ENCODE results near the gene HIVEP1.
"Not testable (repeated sequence)": the region's sequence is repeated elsewhere in the genome, so short reads cannot be mapped to it uniquely, and the experiment has no call there.

The HIVEP1 gene

GRCh38 chr6:12092762-12093161 lies 80.7 kb downstream of the HIVEP1 start:
- Mint-ChIP-seq H3K4me1 (peaks cover 7% of the 10 kb centered on the region), H3K4me3 (no peak overlapping the region), H3K36me3 (ENCODE audit: insufficient read depth) (peaks cover 4% of the 10 kb centered on the region), H3K9me3 (no peaks in the 10 kb centered on the region), H3K27me3 (no peaks in the 10 kb centered on the region), H3K27ac (ENCODE audit: low read depth) (no peak overlapping the region)
- DNase-seq (ENCODE audit: low spot score in 2 of 2) (no peak), ATAC-seq (replicated peaks; ENCODE audit: extremely low read depth, poor library complexity, severe bottlenecking) (no peak)

- Mint-ChIP-seq H3K9me3 (no peaks in the 10 kb centered on the region), H3K4me1 (peaks cover 7% of the 10 kb centered on the region)
Measured at GRCh38 chr6:12094689-12095088, 82.6 kb downstream of the HIVEP1 start.

GRCh38 chr6:12096342-12096741 lies 84.2 kb downstream of the HIVEP1 start:
- Mint-ChIP-seq H3K27me3 (no peaks in the 10 kb centered on the region), H3K4me3 (no peak overlapping the region), H3K36me3 (ENCODE audit: insufficient read depth) (peaks cover 1% of the 10 kb centered on the region), H3K27ac (ENCODE audit: low read depth) (no peak overlapping the region), H3K9me3 (no peaks in the 10 kb centered on the region), H3K4me1 (peaks cover 7% of the 10 kb centered on the region)
- ATAC-seq (replicated peaks; ENCODE audit: extremely low read depth, poor library complexity, severe bottlenecking) (no peak), DNase-seq (ENCODE audit: low spot score in 2 of 2) (no peak)

More at GRCh38 chr6:12094689-12095088, 82.6 kb downstream of the HIVEP1 start:
- Mint-ChIP-seq H3K36me3 (ENCODE audit: insufficient read depth) (peaks cover 3% of the 10 kb centered on the region), H3K27me3 (no peaks in the 10 kb centered on the region), H3K27ac (ENCODE audit: low read depth) (no peak overlapping the region), H3K4me3 (no peak overlapping the region)
- ATAC-seq (replicated peaks; ENCODE audit: extremely low read depth, poor library complexity, severe bottlenecking) (no peak), DNase-seq (ENCODE audit: low spot score in 2 of 2) (no peak)

GRCh38 chr6:12097791-12098190 lies 85.7 kb downstream of the HIVEP1 start:
- Mint-ChIP-seq H3K4me1 (peaks cover 7% of the 10 kb centered on the region), H3K27ac (ENCODE audit: low read depth) (no peak overlapping the region), H3K9me3 (no peaks in the 10 kb centered on the region), H3K4me3 (no peak overlapping the region), H3K36me3 (ENCODE audit: insufficient read depth) (no peaks in the 10 kb centered on the region), H3K27me3 (no peaks in the 10 kb centered on the region)
- DNase-seq (ENCODE audit: low spot score in 2 of 2): no peak
- no peak for ATAC-seq (replicated peaks; ENCODE audit: extremely low read depth, poor library complexity, severe bottlenecking)

- no peaks in the 10 kb centered on the region for H3K9me3 Mint-ChIP-seq
- H3K4me3 Mint-ChIP-seq: no peak overlapping the region
- peaks cover 5% of the 10 kb centered on the region for H3K4me1 Mint-ChIP-seq
- no peaks in the 10 kb centered on the region for H3K27me3 Mint-ChIP-seq
- no peak overlapping the region for H3K27ac Mint-ChIP-seq (ENCODE audit: low read depth)
- ATAC-seq (replicated peaks; ENCODE audit: extremely low read depth, poor library complexity, severe bottlenecking) (no peak), DNase-seq (ENCODE audit: low spot score in 2 of 2) (no peak)
- H3K36me3 Mint-ChIP-seq (ENCODE audit: insufficient read depth): no peaks in the 10 kb centered on the region
Measured at GRCh38 chr6:12099623-12100338, 87.7 kb downstream of the HIVEP1 start.

- ATAC-seq (replicated peaks; ENCODE audit: extremely low read depth, poor library complexity, severe bottlenecking): no peak
- H3K9me3 Mint-ChIP-seq: no peaks in the 10 kb centered on the region
- no peak overlapping the region for H3K4me3 Mint-ChIP-seq
Measured at GRCh38 chr6:12101048-12101447, 88.9 kb downstream of the HIVEP1 start.

GRCh38 chr6:12101653-12102312 lies 89.7 kb downstream of the HIVEP1 start:
- Mint-ChIP-seq H3K27me3 (no peaks in the 10 kb centered on the region), H3K36me3 (ENCODE audit: insufficient read depth) (no peaks in the 10 kb centered on the region), H3K9me3 (no peaks in the 10 kb centered on the region), H3K4me1 (no peaks in the 10 kb centered on the region), H3K27ac (ENCODE audit: low read depth) (no peak overlapping the region), H3K4me3 (no peak overlapping the region)
- no peak for DNase-seq (ENCODE audit: low spot score in 2 of 2)
- ATAC-seq (replicated peaks; ENCODE audit: extremely low read depth, poor library complexity, severe bottlenecking): no peak

More at GRCh38 chr6:12101048-12101447, 88.9 kb downstream of the HIVEP1 start:
- Mint-ChIP-seq H3K27me3 (no peaks in the 10 kb centered on the region), H3K4me1 (no peaks in the 10 kb centered on the region), H3K27ac (ENCODE audit: low read depth) (no peak overlapping the region), H3K36me3 (ENCODE audit: insufficient read depth) (no peaks in the 10 kb centered on the region)
- no peak for DNase-seq (ENCODE audit: low spot score in 2 of 2)

GRCh38 chr6:12102350-12102749 lies 90.2 kb downstream of the HIVEP1 start:
- no peaks in the 10 kb centered on the region for H3K36me3 Mint-ChIP-seq (ENCODE audit: insufficient read depth)
- no peak overlapping the region for H3K27ac Mint-ChIP-seq (ENCODE audit: low read depth)
- H3K4me3 Mint-ChIP-seq: no peak overlapping the region
- H3K9me3 Mint-ChIP-seq: no peaks in the 10 kb centered on the region
- H3K4me1 Mint-ChIP-seq: no peaks in the 10 kb centered on the region
- no peak for ATAC-seq (replicated peaks; ENCODE audit: extremely low read depth, poor library complexity, severe bottlenecking)
- DNase-seq (ENCODE audit: low spot score in 2 of 2): no peak
- H3K27me3 Mint-ChIP-seq: no peaks in the 10 kb centered on the region

- Mint-ChIP-seq H3K4me1 (no peaks in the 10 kb centered on the region), H3K9me3 (no peaks in the 10 kb centered on the region), H3K27ac (ENCODE audit: low read depth) (no peak overlapping the region), H3K27me3 (no peaks in the 10 kb centered on the region), H3K4me3 (no peak overlapping the region), H3K36me3 (ENCODE audit: insufficient read depth) (no peaks in the 10 kb centered on the region)
- no peak for ATAC-seq (replicated peaks; ENCODE audit: extremely low read depth, poor library complexity, severe bottlenecking)
- DNase-seq (ENCODE audit: low spot score in 2 of 2): no peak
Measured at GRCh38 chr6:12103158-12103557, 91.0 kb downstream of the HIVEP1 start.

- Mint-ChIP-seq H3K27ac (ENCODE audit: low read depth) (no peak overlapping the region), H3K36me3 (ENCODE audit: insufficient read depth) (peaks cover 2% of the 10 kb centered on the region), H3K4me1 (peaks cover 9% of the 10 kb centered on the region), H3K4me3 (no peak overlapping the region), H3K9me3 (no peaks in the 10 kb centered on the region), H3K27me3 (no peaks in the 10 kb centered on the region)
- DNase-seq (ENCODE audit: low spot score in 2 of 2) (no peak), ATAC-seq (replicated peaks; ENCODE audit: extremely low read depth, poor library complexity, severe bottlenecking) (no peak)
Measured at GRCh38 chr6:12105271-12105670, 93.2 kb downstream of the HIVEP1 start.

GRCh38 chr6:12108376-12108775 lies 96.3 kb downstream of the HIVEP1 start:
- not testable (repeated sequence) for ATAC-seq (replicated peaks; ENCODE audit: extremely low read depth, poor library complexity, severe bottlenecking); H3K36me3 Mint-ChIP-seq (ENCODE audit: insufficient read depth); DNase-seq (ENCODE audit: low spot score in 2 of 2); H3K9me3 Mint-ChIP-seq; H3K4me3 Mint-ChIP-seq; H3K27ac Mint-ChIP-seq (ENCODE audit: low read depth); H3K27me3 Mint-ChIP-seq
- peaks cover 28% of the 10 kb centered on the region for H3K4me1 Mint-ChIP-seq

GRCh38 chr6:12110523-12111362 lies 98.6 kb downstream of the HIVEP1 start:
- no peak for DNase-seq (ENCODE audit: low spot score in 2 of 2)
- no peak overlapping the region for H3K4me3 Mint-ChIP-seq
- H3K27me3 Mint-ChIP-seq: no peaks in the 10 kb centered on the region
- H3K36me3 Mint-ChIP-seq (ENCODE audit: insufficient read depth): peaks cover 6% of the 10 kb centered on the region
- ATAC-seq (replicated peaks; ENCODE audit: extremely low read depth, poor library complexity, severe bottlenecking): no peak
- H3K4me1 Mint-ChIP-seq: peaks cover 45% of the 10 kb centered on the region
- no peaks in the 10 kb centered on the region for H3K9me3 Mint-ChIP-seq
- H3K27ac Mint-ChIP-seq (ENCODE audit: low read depth): no peak overlapping the region

- Mint-ChIP-seq H3K27ac (ENCODE audit: low read depth) (no peak overlapping the region), H3K36me3 (ENCODE audit: insufficient read depth) (peaks cover 6% of the 10 kb centered on the region), H3K9me3 (peaks cover 5% of the 10 kb centered on the region), H3K4me1 (peaks cover 47% of the 10 kb centered on the region), H3K4me3 (no peak overlapping the region), H3K27me3 (no peaks in the 10 kb centered on the region)
- no peak for ATAC-seq (replicated peaks; ENCODE audit: extremely low read depth, poor library complexity, severe bottlenecking)
- DNase-seq (ENCODE audit: low spot score in 2 of 2): no peak
Measured at GRCh38 chr6:12111363-12111670, 99.2 kb downstream of the HIVEP1 start.
